Nephron (organoid): ENCODE results near the gene EBI3.

ENCODE experiments used
- H3K27ac Mint-ChIP-seq, 3 experiments: 2 replicates each; pipeline ENCODE4 v1.8.0; 2020; ENCODE audit warnings: mixed read lengths in 3 of 3, mild to moderate bottlenecking in 2 of 3, moderate library complexity in 1 of 3
- H3K27me3 Mint-ChIP-seq: 2 replicates; pipeline ENCODE4 v1.8.0; 2021; ENCODE audit warnings: low read depth, mild to moderate bottlenecking, moderate library complexity, mixed read lengths
- H3K36me3 Mint-ChIP-seq: 2 replicates; pipeline ENCODE4 v1.8.0; 2020; ENCODE audit warnings: low read depth, mixed read lengths
- H3K4me1 Mint-ChIP-seq: 2 replicates; pipeline ENCODE4 v1.8.0; 2020; ENCODE audit warnings: mixed read lengths
- H3K4me3 Mint-ChIP-seq, 3 experiments: 2 replicates each; pipeline ENCODE4 v1.8.0; 2020; ENCODE audit warnings: mild to moderate bottlenecking in 3 of 3, mixed read lengths in 3 of 3, moderate library complexity in 2 of 3
- H3K9me3 Mint-ChIP-seq: 2 replicates; pipeline ENCODE4 v1.8.0; 2020; ENCODE audit warnings: mixed read lengths
- TF ChIP-seq, protein P1 (sequence below), 3 experiments: fragments of 200-600 bp; sonication (generic); IDR thresholded peaks; one replicate each; pipeline ENCODE4 v1.5.0; 2021; ENCODE audit warnings: antibody characterized with exemption in 3 of 3; ENCODE audit not compliant: unreplicated experiment in 3 of 3

Gene EBI3

GRCh38 chr19:4199699-4200293, 29.5 kb upstream of the EBI3 start:
- peaks cover 6% of the 10 kb centered on the region for H3K9me3 Mint-ChIP-seq
- H3K27me3 Mint-ChIP-seq, result peaks cover 87% of the 10 kb centered on the region
- peaks cover 16% of the 10 kb centered on the region for H3K4me1 Mint-ChIP-seq
- no peak overlapping the region for H3K27ac Mint-ChIP-seq
- TF ChIP-seq, protein P1, sequence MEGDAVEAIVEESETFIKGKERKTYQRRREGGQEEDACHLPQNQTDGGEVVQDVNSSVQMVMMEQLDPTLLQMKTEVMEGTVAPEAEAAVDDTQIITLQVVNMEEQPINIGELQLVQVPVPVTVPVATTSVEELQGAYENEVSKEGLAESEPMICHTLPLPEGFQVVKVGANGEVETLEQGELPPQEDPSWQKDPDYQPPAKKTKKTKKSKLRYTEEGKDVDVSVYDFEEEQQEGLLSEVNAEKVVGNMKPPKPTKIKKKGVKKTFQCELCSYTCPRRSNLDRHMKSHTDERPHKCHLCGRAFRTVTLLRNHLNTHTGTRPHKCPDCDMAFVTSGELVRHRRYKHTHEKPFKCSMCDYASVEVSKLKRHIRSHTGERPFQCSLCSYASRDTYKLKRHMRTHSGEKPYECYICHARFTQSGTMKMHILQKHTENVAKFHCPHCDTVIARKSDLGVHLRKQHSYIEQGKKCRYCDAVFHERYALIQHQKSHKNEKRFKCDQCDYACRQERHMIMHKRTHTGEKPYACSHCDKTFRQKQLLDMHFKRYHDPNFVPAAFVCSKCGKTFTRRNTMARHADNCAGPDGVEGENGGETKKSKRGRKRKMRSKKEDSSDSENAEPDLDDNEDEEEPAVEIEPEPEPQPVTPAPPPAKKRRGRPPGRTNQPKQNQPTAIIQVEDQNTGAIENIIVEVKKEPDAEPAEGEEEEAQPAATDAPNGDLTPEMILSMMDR (IDR thresholded peaks at IDR 0.05; ENCODE audit: unreplicated experiment in 3 of 3), result no peak
- H3K36me3 Mint-ChIP-seq, result peaks cover 7% of the 10 kb centered on the region
- H3K4me3 Mint-ChIP-seq, result no peak overlapping the region

- TF ChIP-seq, protein P1 (IDR thresholded peaks at IDR 0.05; ENCODE audit: unreplicated experiment in 3 of 3), result no peak
- Mint-ChIP-seq H3K4me1 (peaks cover 16% of the 10 kb centered on the region), H3K27ac (no peak overlapping the region), H3K36me3 (peaks cover 7% of the 10 kb centered on the region), H3K4me3 (no peak overlapping the region), H3K9me3 (peaks cover 6% of the 10 kb centered on the region), H3K27me3 (peaks cover 75% of the 10 kb centered on the region)
These were observed 28.3 kb upstream of the EBI3 start for GRCh38 chr19:4200940-4201542.

DNA sequence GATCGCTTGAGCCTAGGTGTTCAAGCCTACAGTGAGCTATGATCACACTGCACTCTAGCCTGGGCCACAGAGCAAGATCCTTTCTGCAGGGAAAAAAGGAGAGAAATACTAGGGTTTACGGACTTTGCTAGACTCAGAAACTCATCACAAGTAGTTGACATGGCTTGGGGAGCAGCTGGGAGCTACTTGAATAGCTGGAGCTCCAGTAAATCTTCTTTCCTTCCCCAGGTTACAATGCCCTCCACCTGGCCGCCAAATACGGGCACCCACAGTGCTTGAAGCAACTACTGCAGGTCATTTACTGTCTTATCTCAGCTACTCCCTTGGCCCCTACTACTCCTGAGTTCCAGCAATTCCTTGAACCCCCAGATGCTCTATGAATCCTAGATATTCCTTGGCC, 27.5 kb upstream of the EBI3 start:
- Mint-ChIP-seq H3K9me3 (peaks cover 6% of the 10 kb centered on the region), H3K4me1 (peaks cover 16% of the 10 kb centered on the region), H3K27me3 (peaks cover 70% of the 10 kb centered on the region), H3K4me3 (no peak overlapping the region), H3K36me3 (peaks cover 7% of the 10 kb centered on the region), H3K27ac (no peak overlapping the region)
- TF ChIP-seq, protein P1 (IDR thresholded peaks at IDR 0.05; ENCODE audit: unreplicated experiment in 3 of 3), result no peak

DNA sequence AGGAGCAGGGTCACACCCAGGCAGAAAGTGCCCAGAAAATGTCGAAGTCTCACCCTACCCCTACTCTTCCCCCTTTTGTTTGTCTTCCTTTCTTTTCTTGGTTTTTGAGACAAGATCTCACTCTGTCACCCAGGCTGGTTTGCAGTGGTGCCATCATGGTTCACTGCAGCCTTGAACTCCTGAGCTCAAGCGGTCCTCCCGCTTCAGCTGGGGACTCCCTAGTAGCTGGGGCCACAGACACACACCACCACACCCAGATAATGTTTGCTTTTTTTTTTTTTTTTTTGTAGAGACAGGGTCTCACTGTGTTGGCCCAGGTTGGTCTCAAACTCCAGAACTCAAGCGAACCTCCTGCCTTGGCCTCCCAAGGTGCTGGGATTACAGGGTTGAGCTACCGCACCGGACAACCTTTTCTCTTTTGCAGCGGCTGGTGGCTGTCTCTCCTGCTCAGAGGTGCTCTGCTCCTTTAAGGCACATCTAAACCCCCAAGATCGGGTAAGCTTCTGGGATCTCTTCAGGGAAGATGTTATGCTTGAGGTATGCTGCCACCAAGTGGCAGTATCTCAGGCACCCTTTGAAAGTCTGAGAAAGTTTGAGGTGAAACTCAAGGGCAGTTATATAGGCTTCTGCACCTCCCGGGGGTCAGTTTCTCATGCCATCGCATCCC, 22.4 kb upstream of the EBI3 start:
- Mint-ChIP-seq H3K36me3 (no peaks in the 10 kb centered on the region), H3K27me3 (peaks cover 52% of the 10 kb centered on the region), H3K4me3 (no peak overlapping the region), H3K27ac (no peak overlapping the region), H3K9me3 (no peaks in the 10 kb centered on the region), H3K4me1 (peaks cover 5% of the 10 kb centered on the region)
- TF ChIP-seq, protein P1 (IDR thresholded peaks at IDR 0.05; ENCODE audit: unreplicated experiment in 3 of 3), result no peak

GRCh38 chr19:4208385-4209094, 20.8 kb upstream of the EBI3 start:
- H3K36me3 Mint-ChIP-seq, result no peaks in the 10 kb centered on the region
- H3K4me1 Mint-ChIP-seq, result peaks cover 5% of the 10 kb centered on the region
- H3K4me3 Mint-ChIP-seq, result no peak overlapping the region
- H3K9me3 Mint-ChIP-seq, result no peaks in the 10 kb centered on the region
- H3K27ac Mint-ChIP-seq, result no peak overlapping the region
- TF ChIP-seq, protein P1 (IDR thresholded peaks at IDR 0.05; ENCODE audit: unreplicated experiment in 3 of 3), result no peak
- H3K27me3 Mint-ChIP-seq, result peaks cover 53% of the 10 kb centered on the region
